Sigmoid colon (tissue), 7 donors: ENCODE results near the gene USP32. TPM values are rescaled to one million over a fixed set of nuclear protein-coding genes. Genes with fewer than 3 reads are reported as not detected.

ENCODE experiments used
- DNase-seq: peaks from one replicate; pipeline ENCODE4 v3.0.0-alpha.2; 2019
- H3K27ac ChIP-seq, 4 donors: fragments of 200-600 bp; sonication (generic); one replicate each; pipeline ENCODE4 v1.5.1; 2016 to 2019; ENCODE audit warnings: mild to moderate bottlenecking in 1 of 4
- H3K27me3 ChIP-seq, 3 donors: fragments of 200-600 bp; sonication (generic); one replicate each; pipeline ENCODE4 v1.5.1; 2019; ENCODE audit warnings: mild to moderate bottlenecking in 1 of 3
- H3K36me3 ChIP-seq, 4 donors: fragments of 200-600 bp; sonication (generic); one replicate each; pipeline ENCODE4 v1.5.1; 2016 to 2019
- H3K4me1 ChIP-seq, 4 donors: fragments of 200-600 bp; sonication (generic); one replicate each; pipeline ENCODE4 v1.5.1; 2017 to 2019
- H3K4me3 ChIP-seq, 4 donors: fragments of 200-600 bp; sonication (generic); one replicate each; pipeline ENCODE4 v1.5.1; 2017 to 2019; ENCODE audit warnings: mild to moderate bottlenecking in 2 of 4, moderate library complexity in 1 of 4
- H3K9me3 ChIP-seq, 4 donors: fragments of 200-600 bp in 3 of 4; sonication (generic) in 3 of 4; one replicate each; pipeline versions ENCODE4 v1.5.1 to v1.6.1; 2013 to 2019
- CTCF ChIP-seq, 4 experiments: fragments of 450-650 bp in 3 of 4; fragments of 200-600 bp in 1 of 4; IDR thresholded peaks; one replicate each; pipeline ENCODE4 v1.5.1; 2016 to 2019; ENCODE audit warnings: antibody characterized with exemption in 4 of 4, mild to moderate bottlenecking in 3 of 4, moderate library complexity in 2 of 4
- EP300 ChIP-seq, 4 donors: sonication (generic); formaldehyde crosslinking; IDR thresholded peaks; one replicate each; pipeline ENCODE4 v1.6.1; 2017; ENCODE audit warnings: antibody characterized with exemption in 4 of 4
- POLR2A ChIP-seq, 2 donors: fragments of 450-650 bp; IDR thresholded peaks; one replicate each; pipeline ENCODE4 v1.6.1; 2016; ENCODE audit warnings: antibody characterized with exemption in 2 of 2, mild to moderate bottlenecking in 2 of 2, moderate library complexity in 2 of 2
- POLR2AphosphoS5 ChIP-seq, 4 donors: sonication (generic); formaldehyde crosslinking; IDR thresholded peaks; one replicate each; pipeline ENCODE4 v1.6.1; 2017; ENCODE audit warnings: antibody characterized with exemption in 4 of 4
- WGBS, 2 donors: extraction: QIAGEN DNeasy Blood & Tissue Kit; methylation state at CpG; one replicate each; pipeline ENCODE4 v1.1.7; 2013; 5-methylcytosine and 5-hydroxymethylcytosine counted together
- intact Hi-C: fragments of 100-400 bp; cut with DNase I; formaldehyde crosslinking; loops from one replicate; pipeline ENCODE4 v1.15.1; 2023
- polyA plus RNA-seq, 3 donors: library from polyadenylated mRNA; stranded (reverse); fragments of 200-250 nt; gene quantifications; one replicate each; pipeline ENCODE4 v1.2.3, GENCODE V29; 2013
- total RNA-seq, 4 donors: library from RNA; depleted of rRNA; stranded (reverse); fragments of >200 nt; gene quantifications; one replicate each; pipeline ENCODE4 v1.1.0, GENCODE V29; 2016
- donor health status: healthy with polysubstance abuse.
- donor health status: Bipolar disorder and iron deficiency.
- donor health status: healthy.

The USP32 gene
- total and polyA plus RNA-seq, 7 donors, result 10.6 to 50.9 (median 39.6) TPM

DNA sequence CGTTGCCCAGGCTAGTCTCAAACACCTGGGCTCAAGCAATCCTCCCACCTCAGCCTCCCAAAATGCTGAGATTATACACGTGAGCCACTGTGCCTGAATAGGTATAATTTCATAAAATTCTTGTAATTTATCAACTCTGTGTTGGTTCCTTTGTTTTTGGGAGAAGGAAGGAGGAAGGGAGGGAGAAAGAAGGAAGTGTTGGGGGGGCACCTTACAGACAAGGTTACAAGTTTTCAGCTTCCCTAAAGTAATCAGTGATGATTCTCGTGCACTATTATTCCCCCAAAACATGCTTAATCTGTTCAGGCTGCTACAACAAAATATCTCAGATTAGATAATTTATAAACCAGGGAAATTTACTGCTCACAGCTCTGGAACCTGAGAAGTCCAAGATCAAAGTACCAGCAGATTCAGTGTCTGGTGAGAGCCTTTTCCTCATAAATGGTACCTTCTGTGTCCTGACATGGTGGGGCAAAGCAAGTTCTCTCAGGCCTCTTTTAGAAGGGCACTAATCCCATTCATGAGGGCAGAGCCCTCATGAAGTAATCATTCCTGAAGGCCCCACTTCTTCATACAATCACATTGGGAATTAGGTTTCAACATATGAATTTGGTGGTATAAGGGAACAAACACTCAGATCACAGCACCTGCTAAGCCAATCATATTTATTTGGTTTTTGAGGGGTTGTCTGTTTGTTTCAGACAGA lies 28.1 kb downstream of the USP32 start:
- DNase-seq, result no peak
- TF ChIP-seq POLR2AphosphoS5 (IDR thresholded peaks at IDR 0.05) (no peak), CTCF (IDR thresholded peaks at IDR 0.05) (no peak), EP300 (IDR thresholded peaks at IDR 0.05) (no peak), POLR2A (IDR thresholded peaks at IDR 0.05) (no peak)
- no peaks in the 10 kb centered on the region for H3K36me3 ChIP-seq
- no peak overlapping the region for H3K4me3 ChIP-seq
- intact Hi-C loops, result no loop called here
- no peak overlapping the region for H3K27ac ChIP-seq
- no peaks in the 10 kb centered on the region for H3K9me3 ChIP-seq
- H3K27me3 ChIP-seq, result no peaks in the 10 kb centered on the region
- no peaks in the 10 kb centered on the region for H3K4me1 ChIP-seq
- 90 to 95% methylated on average over 3 of the region's 3 CpGs for WGBS, 2 donors

DNA sequence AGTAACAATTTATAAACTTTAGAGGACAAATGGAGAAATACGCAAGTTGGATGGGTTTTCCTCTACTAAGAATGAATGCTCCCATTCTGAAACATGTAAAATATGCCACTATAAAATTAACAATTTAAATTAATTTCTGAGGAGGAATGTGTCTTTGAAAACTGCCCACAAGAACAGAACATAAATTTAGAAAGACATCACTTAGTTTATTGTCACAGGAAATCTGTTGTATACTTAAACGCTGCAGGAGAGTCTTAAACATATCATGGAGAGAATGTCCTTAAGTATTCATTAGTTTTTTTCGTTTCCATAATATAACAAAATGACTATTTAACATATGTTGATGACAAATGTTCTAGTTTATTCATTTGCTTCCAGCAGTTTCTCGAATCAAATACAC lies 29.6 kb downstream of the USP32 start:
- Histone ChIP-seq H3K9me3 (no peaks in the 10 kb centered on the region), H3K4me3 (no peak overlapping the region), H3K4me1 (peaks cover 0 to 8% (median 6%) of the 10 kb centered on the region in 4 donors), H3K27me3 (no peaks in the 10 kb centered on the region), H3K36me3 (no peaks in the 10 kb centered on the region), H3K27ac (no peak overlapping the region)
- WGBS, 2 donors, result 78 to 85% methylated on average over 4 of the region's 4 CpGs
- no peak for DNase-seq
- TF ChIP-seq CTCF (IDR thresholded peaks at IDR 0.05) (no peak), POLR2A (IDR thresholded peaks at IDR 0.05) (no peak), POLR2AphosphoS5 (IDR thresholded peaks at IDR 0.05) (no peak), EP300 (IDR thresholded peaks at IDR 0.05) (no peak)
- intact Hi-C loops, result no loop called here

- 86 to 95% methylated on average over 2 of the region's 2 CpGs for WGBS, 2 donors
- intact Hi-C loops, result no loop called here
These were observed 30.0 kb downstream of the USP32 start for GRCh38 chr17:60361889-60362288.

GRCh38 chr17:60359415-60359814 lies 32.5 kb downstream of the USP32 start:
- Histone ChIP-seq H3K36me3 (no peaks in the 10 kb centered on the region), H3K27ac (no peak overlapping the region), H3K4me1 (peaks cover 0 to 24% (median 11%) of the 10 kb centered on the region in 4 donors), H3K4me3 (no peak overlapping the region), H3K9me3 (no peaks in the 10 kb centered on the region), H3K27me3 (no peaks in the 10 kb centered on the region)
- TF ChIP-seq EP300 (IDR thresholded peaks at IDR 0.05), result no peak
- no peak for DNase-seq
- intact Hi-C loops, result no loop called here

More at GRCh38 chr17:60361889-60362288, 30.0 kb downstream of the USP32 start:
- no peaks in the 10 kb centered on the region for H3K27me3 ChIP-seq
- H3K4me3 ChIP-seq, result no peak overlapping the region
- no peak for DNase-seq
- no peaks in the 10 kb centered on the region for H3K9me3 ChIP-seq
- H3K4me1 ChIP-seq, result peaks cover 0 to 12% (median 6%) of the 10 kb centered on the region in 4 donors
- TF ChIP-seq EP300 (IDR thresholded peaks at IDR 0.05) (no peak), POLR2AphosphoS5 (IDR thresholded peaks at IDR 0.05) (no peak), CTCF (IDR thresholded peaks at IDR 0.05) (no peak), POLR2A (IDR thresholded peaks at IDR 0.05) (no peak)
- H3K36me3 ChIP-seq, result no peaks in the 10 kb centered on the region
- no peak overlapping the region for H3K27ac ChIP-seq

GRCh38 chr17:60358606-60359225 lies 33.2 kb downstream of the USP32 start:
- WGBS, 2 donors, result 87 to 88% methylated on average over 3 of the region's 3 CpGs
- intact Hi-C loops, result no loop called here
- peaks cover 0 to 28% (median 13%) of the 10 kb centered on the region in 4 donors for H3K4me1 ChIP-seq

More at GRCh38 chr17:60358606-60359225, 33.2 kb downstream of the USP32 start:
- no peak for DNase-seq
- Histone ChIP-seq H3K36me3 (no peaks in the 10 kb centered on the region), H3K27ac (no peak overlapping the region), H3K9me3 (no peaks in the 10 kb centered on the region), H3K27me3 (no peaks in the 10 kb centered on the region), H3K4me3 (no peak overlapping the region)
- TF ChIP-seq CTCF (IDR thresholded peaks at IDR 0.05) (no peak), EP300 (IDR thresholded peaks at IDR 0.05) (no peak), POLR2AphosphoS5 (IDR thresholded peaks at IDR 0.05) (no peak), POLR2A (IDR thresholded peaks at IDR 0.05) (no peak)
